Measurements from ENCODE around the gene ADAT2.

- TF ChIP-seq CTCF (IDR thresholded peaks at IDR 0.05) (no peak), POLR2A (IDR thresholded peaks at IDR 0.05) (no peak), POLR2AphosphoS5 (IDR thresholded peaks at IDR 0.05) (no peak)
Observed at GRCh38 chr6:143441010-143441409, 9.5 kb downstream of the ADAT2 start.

All from breast epithelium (tissue), 3 donors.